Naive thymus-derived CD4-positive, alpha-beta T cell (primary cell): ENCODE measurements around the gene PDZD7. TPM values are rescaled to one million over a fixed set of nuclear protein-coding genes. Genes with fewer than 3 reads are reported as not detected.

Experiments
- microRNA-seq: library from miRNA; unstranded; fragments of <30 nt; microRNA quantifications from one replicate; pipeline ENCODE4 v1.2.0, GENCODE V29; 2022; ENCODE audit warnings: borderline microRNAs expressed
- polyA plus RNA-seq, 2 donors: library from polyadenylated mRNA; unstranded; fragments of 300-500 nt; fragmentation: Illumina TruSeq; gene quantifications; one replicate each; pipeline ENCODE4 v1.2.3, GENCODE V29; 2021
- total RNA-seq, 6 experiments: library from RNA in 5 of 6; stranded (reverse) in 5 of 6; gene quantifications; 1 replicate in 5 of 6; 2 replicates in 1 of 6; pipeline ENCODE4 v1.2.3 and lab custom pipeline; 2021 to 2026

PDZD7 gene
- total and polyA plus RNA-seq, 7 experiments from 2014 or later = 0.65 to 2.8 (median 1.1) TPM

Small RNA genes lying within 50 kb of the gene (microRNA-seq; reads per million reads assigned to microRNA genes)
- gene MIR608 = not detected

Other genes starting within 250 kb of the PDZD7 start
- 10 to 100 TPM; 20.1 to 43.7 (median 38.8) TPM for gene SLF2, start 118.2 kb downstream of the PDZD7 start, total RNA-seq
- gene SLF2, start 118.2 kb downstream of the PDZD7 start, polyA plus RNA-seq = 10 to 100 TPM; 10.9 to 11.5 TPM
- gene SEMA4G, start 61.6 kb downstream of the PDZD7 start, total RNA-seq = 1 to 10 TPM in 3 of 5 experiments, under 1 TPM in 2; 0.78 to 1.7 (median 1.2) TPM
- gene SEMA4G, start 61.6 kb downstream of the PDZD7 start, polyA plus RNA-seq = under 1 TPM; 0.24 to 0.52 TPM
- gene MRPL43, start 43.6 kb downstream of the PDZD7 start, total RNA-seq = 10 to 100 TPM; 35.8 to 74.5 (median 46.5) TPM
- gene MRPL43, start 43.6 kb downstream of the PDZD7 start, polyA plus RNA-seq = 100 to 1,000 TPM; 143 to 149 TPM
- gene TWNK, start 43.6 kb downstream of the PDZD7 start, total RNA-seq = 10 to 100 TPM in 3 of 5 experiments, 1 to 10 TPM in 2; 5.8 to 17.3 (median 14.8) TPM
- 10 to 100 TPM; 10.0 to 18.9 TPM for gene TWNK, start 43.6 kb downstream of the PDZD7 start, polyA plus RNA-seq
- gene LZTS2, start 31.3 kb downstream of the PDZD7 start, total RNA-seq = 10 to 100 TPM; 16.0 to 44.7 (median 25.5) TPM
- 10 to 100 TPM; 10.8 to 25.6 TPM for gene LZTS2, start 31.3 kb downstream of the PDZD7 start, polyA plus RNA-seq
- 10 to 100 TPM; 33.7 to 90.4 (median 48.4) TPM for gene SFXN3, start 105 bp upstream of the PDZD7 start, total RNA-seq
- gene SFXN3, start 105 bp upstream of the PDZD7 start, polyA plus RNA-seq = 10 to 100 TPM; 12.6 to 13.2 TPM
- gene KAZALD1, start 30.9 kb upstream of the PDZD7 start, total RNA-seq = 1 to 10 TPM in 1 of 5 experiments, under 1 TPM in 2, not detected in 2; 0.22 to 1.5 (median 0.29) TPM
- not detected for gene KAZALD1, start 30.9 kb upstream of the PDZD7 start, polyA plus RNA-seq
- not detected for gene TLX1, start 100.2 kb upstream of the PDZD7 start, total RNA-seq
- not detected for gene TLX1, start 100.2 kb upstream of the PDZD7 start, polyA plus RNA-seq
- not detected for gene LBX1, start 198.3 kb upstream of the PDZD7 start, total RNA-seq
- not detected for gene LBX1, start 198.3 kb upstream of the PDZD7 start, polyA plus RNA-seq